Fibroblast of lung (primary cell): ENCODE measurements around the gene FAM174C.

ENCODE experiments used
- EZH2 ChIP-seq: IDR thresholded peaks from 2 replicates; pipeline ENCODE4 v1.5.1; 2012; ENCODE audit warnings: low read length, control low read depth, mild to moderate bottlenecking; ENCODE audit errors: missing control alignments
- TF ChIP-seq, protein P1 (sequence below), 2 donors: IDR thresholded peaks in 1 of 2; conservative IDR thresholded peaks in 1 of 2; 1 replicate in 1 of 2; 2 replicates in 1 of 2; pipeline ENCODE4 v1.5.1; 2011 to 2012; ENCODE audit warnings: low read length in 2 of 2, control low read depth in 1 of 2, inconsistent platforms in 1 of 2, low read depth in 1 of 2, mild to moderate bottlenecking in 1 of 2

DNA sequence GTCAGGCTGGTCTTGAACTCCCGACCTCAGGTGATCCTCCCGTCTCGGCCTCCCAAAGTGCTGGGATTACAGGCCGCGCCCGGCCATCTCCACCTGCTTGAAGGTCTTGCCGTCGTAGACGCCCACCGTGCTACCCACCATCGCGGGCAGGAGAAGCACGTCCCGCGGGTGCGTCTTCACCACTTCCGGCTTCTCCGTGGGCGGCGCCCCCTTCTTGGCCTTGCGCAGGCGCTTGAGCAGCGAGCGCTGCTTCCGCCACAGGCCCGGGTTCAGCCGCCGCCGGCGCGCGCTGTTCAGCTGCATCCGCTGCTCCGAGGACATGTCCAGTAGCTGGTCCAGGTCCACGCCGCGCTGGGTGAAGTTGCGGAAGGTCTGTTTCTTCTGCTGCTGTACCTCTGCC is 32.0 kb downstream of the FAM174C start:
- TF ChIP-seq, protein P1, sequence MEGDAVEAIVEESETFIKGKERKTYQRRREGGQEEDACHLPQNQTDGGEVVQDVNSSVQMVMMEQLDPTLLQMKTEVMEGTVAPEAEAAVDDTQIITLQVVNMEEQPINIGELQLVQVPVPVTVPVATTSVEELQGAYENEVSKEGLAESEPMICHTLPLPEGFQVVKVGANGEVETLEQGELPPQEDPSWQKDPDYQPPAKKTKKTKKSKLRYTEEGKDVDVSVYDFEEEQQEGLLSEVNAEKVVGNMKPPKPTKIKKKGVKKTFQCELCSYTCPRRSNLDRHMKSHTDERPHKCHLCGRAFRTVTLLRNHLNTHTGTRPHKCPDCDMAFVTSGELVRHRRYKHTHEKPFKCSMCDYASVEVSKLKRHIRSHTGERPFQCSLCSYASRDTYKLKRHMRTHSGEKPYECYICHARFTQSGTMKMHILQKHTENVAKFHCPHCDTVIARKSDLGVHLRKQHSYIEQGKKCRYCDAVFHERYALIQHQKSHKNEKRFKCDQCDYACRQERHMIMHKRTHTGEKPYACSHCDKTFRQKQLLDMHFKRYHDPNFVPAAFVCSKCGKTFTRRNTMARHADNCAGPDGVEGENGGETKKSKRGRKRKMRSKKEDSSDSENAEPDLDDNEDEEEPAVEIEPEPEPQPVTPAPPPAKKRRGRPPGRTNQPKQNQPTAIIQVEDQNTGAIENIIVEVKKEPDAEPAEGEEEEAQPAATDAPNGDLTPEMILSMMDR (conservative IDR thresholded peaks at IDR 0.05 in 1 of 2, IDR thresholded peaks at IDR 0.05 in 1 of 2; ENCODE audit: low read depth in 1 of 2, low read length in 2 of 2): no peak
- TF ChIP-seq EZH2: no peak
